NCI-H187 treated with DMSO at 0.1 percent for 48 hours (cell line): Measurements from ENCODE around the gene SLC35F3.
"Not testable (repeated sequence)": the region's sequence is repeated elsewhere in the genome, so short reads cannot be mapped to it uniquely, and the experiment has no call there.

Experiments used
- DNase-seq: peaks from one replicate; lab custom pipeline; 2025; lab: John Stamatoyannopoulos, UW

SLC35F3 gene

DNA sequence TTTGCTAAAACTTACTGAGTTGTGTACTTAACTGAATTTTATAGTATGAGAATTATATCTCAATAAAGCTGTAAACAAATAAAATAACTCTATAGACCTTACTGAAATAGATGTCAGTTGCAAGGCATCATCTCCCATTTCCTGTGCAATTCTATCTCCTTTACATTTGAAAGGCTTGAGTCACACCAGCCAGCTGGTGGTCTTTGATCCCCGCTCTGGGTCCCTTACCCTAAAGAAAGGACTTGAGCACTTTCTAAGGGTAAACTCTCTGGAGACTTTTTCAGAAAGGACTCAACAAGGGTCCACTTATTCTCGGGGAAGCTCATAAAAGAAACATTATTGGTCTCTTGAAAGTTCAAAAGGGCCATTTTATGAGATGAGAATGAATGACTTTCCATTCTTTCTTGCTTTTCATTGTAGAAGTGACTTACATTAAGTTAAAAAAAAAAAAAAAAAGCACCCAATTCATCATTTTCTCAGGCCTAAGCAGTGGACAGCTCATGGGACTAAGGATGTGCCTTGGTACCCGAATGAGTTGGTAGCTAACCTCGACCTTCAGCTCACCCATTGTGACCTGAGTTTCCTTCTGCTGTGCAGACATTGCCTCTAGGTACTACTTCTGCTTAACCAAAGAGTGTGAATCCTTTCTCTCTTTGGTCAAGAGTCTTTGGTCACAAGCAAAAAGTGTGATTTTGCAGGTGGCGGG lies 321.8 kb downstream of the SLC35F3 start:
- DNase-seq, result no peak

DNA sequence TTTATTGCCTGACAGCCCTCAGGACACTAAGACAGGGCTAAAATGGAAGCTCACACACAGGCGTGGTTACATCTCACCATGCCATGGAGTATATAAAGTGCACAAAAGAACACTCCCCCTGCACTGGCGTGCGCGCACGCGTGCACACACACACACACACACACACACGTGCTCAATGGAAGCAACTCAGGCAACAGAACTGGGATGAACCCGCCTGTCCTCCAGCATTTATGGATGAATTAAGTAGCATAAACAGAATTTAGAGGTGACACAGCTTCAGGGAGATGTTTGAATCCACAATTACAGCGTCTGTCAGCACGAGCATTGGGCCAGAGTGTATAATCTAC lies 322.3 kb downstream of the SLC35F3 start:
- DNase-seq, result no peak

DNA sequence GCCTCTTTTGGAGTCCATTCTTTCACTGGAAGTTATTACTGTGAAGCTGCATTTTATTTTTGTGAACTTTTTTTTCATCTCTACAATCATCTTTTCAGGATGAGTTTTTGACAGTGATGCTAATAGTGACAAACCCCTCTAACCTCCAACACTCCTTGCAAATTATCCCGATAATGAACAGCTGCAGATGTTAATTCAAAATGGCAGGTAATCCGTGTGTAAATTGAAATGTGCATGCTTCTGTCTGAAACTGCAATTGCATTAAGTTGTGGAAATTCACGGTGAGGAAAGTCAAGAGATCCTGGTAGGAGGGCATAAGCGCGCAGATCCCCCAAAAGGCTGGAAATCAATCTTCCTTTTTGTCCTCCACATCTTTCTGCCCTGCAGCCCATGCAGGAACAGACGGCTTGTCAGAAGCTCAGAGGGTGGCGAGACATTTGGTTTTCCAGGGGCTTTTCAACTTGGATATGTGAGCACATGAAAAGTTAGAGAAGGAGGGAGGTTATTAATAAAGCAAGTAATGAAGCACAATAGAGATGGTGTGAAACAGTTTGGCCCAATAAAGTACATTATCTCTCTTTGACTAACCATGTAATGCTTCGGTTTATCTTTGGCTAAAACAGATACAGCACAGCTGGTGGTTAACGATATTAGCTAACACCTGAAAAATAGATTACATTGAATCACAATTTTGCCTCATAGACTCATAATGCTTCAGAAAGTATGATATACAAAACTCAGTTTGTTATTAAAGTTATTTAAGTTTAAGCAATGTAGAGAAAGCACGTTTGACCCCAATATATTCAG lies 325.3 kb downstream of the SLC35F3 start:
- DNase-seq, result no peak

DNA sequence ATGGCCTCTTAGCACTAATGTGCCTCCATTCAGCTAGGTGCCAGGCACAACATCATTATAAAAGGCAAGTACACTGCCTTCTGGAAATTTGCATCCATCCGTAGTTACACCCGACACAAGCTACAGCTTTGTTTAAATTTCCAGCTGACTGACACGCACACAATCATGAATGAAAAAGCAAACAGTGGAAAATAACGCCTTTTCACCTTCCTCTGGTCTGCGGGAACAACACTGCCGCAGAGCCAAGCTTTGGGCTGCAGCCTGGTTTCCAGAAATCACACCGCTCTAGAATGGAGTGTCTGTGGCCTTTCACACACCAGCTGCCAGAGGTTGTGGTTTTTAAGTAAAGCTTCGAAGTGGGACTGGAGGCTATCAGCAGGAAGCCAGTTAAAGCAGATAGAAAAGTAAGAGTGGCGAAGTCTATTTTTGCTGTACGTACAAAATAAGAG lies 326.0 kb downstream of the SLC35F3 start:
- peak; percentile 31 for DNase-seq

DNA sequence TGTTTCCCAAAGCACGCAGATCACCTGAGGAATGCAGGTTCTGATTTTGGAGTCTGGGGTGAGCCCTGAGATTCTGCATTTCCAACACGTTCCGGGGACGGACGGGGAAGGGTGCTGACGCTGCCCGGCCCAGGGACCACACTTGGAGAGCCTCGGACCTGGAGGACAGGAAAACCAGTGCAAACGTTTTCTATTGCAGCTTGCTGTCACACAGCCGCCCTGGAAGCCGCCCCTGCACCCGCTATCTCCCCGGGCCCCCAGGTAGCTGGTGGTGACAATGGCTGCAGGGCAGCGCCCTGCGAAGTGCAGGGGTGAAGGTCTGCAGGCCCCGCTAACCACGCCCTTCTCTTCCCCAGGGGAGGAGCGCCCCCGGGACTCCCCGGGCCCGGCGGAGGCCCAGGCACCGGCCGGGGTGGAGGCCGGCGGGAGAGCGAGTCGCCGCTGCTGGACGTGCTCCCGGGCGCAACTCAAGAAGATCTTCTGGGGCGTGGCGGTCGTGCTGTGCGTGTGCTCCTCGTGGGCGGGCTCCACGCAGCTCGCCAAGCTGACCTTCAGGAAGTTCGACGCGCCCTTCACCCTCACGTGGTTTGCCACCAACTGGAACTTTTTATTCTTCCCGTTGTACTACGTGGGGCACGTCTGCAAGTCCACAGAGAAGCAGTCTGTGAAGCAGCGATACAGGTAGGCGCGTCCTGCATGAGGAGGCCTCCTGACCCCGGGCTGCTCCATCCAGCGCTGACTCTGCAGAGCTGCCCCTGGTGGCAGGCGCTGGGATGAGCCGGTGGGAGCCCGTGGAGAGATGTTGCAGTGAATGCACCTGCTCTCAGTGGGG lies 326.8 kb downstream of the SLC35F3 start:
- DNase-seq, result no peak

DNA sequence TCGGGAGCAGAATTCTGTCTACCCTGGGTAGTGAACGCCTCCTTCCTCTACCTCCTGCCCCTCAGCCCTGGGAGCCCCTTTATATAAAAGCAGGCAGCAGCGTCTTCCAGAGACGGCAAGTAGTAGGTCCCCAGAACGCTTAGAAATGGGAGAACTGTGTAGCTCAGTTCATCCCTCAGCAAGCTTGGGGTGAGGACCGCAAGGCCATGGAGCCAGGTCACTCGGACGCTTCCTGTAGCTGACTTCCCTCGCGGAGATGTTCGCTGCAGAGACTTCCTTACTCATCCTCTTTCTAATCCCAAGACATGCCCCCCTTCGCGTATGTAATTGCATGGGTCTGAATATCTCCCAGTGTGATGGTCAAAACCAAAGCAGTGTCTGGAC lies 327.4 kb downstream of the SLC35F3 start:
- no peak for DNase-seq

DNA sequence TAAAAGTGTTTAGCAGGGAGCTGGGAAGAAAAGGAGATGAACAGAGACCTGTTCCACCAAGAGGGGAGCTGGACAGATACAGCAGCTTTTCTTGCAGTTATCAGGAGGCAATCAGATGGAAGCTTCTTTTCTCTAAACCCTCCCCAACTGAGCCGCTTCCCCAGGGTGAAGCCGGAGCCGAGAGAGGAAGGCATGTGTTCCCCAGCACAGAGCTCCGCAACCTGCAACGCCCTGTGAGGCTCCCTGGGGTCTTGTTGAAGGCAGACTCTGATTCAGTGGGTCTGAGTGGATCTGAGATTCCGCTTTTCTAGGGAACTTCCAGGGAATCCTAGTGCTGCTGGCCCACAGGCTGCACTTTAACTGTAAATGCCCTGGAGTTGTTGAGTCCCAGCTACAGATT lies 329.7 kb downstream of the SLC35F3 start:
- DNase-seq, result no peak

DNA sequence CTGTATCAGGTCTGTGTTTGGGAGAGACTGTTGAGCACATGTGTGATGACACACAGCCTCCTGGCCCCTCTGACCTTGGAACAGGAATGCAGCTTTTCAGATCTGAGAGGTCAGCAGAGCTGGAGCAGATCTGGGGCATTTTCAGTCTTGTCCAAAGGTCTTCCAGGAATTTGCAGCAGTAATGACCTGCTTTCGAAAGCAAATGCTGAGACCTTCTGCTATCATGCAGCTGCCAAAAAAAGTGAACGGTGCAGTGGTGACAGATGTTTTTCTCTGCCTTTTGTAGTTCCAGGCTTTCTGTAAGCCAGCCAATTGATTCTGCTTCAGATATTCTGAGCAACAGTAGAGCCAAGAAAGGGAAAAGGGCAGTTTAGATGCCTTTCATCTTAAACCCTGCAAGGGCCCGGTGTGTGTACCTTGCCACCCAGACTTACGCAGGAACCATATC lies 331.0 kb downstream of the SLC35F3 start:
- no peak for DNase-seq

DNA sequence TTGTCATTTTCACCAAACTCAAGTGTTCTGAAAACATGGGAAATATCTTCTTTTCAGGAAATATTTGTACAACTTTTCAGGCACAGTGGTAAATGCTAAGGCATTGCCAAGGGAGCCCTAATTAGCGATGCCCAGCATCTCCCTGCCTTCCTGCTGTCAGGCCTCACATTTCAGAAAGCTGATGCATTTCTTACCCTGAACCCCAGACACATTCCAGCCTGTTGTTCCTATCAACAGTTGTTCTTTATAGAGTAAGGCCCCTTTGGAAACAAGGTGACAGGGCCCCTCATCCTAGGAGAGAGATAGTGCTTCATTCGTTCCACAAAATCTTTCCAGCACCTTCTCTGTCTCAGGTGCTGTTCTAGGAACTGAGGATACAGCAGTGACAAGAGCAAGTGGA lies 332.9 kb downstream of the SLC35F3 start:
- no peak for DNase-seq

DNA sequence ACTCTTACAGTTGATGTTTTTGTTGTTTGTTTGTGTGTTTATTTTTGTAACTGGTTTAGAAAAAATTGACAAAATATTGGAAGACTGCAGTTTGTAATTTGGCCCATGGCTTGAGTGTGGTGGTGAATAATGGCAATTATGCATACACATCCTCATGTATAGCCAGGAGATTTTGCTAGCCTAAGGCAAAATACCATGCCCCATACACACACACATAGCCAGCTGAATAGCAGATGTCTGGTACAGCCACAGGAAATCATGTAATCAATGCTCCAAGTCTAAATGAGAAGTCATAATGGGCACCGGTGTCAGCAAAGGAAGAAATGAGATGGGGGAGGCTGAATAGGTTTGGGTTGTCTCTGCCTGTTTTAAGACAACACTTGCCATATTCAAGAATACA lies 333.6 kb downstream of the SLC35F3 start:
- DNase-seq, result no peak

DNA sequence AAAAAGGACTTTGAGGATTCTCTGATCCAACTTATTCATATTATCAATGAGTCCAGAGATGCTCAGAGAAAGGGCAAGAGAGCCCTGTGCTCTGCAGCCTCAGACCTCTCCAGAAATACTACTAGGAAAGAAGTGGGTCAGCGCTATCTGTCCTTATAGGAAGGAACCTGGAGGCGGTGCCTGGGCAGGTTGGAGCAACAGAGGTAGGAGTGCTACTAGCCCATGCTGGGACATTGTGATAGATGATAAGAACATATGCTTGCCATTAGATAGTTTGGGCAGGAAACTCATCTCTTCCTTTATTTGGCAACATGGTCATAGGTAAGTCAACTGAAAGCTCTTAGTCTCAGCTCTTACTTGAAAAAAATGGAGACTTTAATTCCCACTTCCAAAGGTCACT lies 335.0 kb downstream of the SLC35F3 start:
- no peak for DNase-seq

DNA sequence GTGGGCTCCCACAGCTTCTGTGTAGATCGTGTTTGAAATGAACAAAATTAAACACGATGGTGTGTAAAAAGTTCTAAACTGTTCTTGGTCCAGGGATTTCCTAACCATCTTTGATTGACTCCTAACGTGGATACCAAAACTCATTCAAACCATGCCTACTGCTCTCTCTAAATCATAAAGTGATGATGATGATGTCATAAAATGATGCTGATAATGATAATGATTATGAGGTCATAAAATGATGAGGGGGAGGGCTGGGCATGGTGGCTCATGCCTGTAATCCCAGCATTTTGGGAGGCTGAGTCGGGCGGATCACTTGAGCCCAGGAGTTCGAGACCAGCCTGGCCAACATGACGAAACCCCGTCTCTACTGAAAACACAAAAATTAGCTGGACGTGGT lies 335.5 kb downstream of the SLC35F3 start:
- no peak for DNase-seq

DNA sequence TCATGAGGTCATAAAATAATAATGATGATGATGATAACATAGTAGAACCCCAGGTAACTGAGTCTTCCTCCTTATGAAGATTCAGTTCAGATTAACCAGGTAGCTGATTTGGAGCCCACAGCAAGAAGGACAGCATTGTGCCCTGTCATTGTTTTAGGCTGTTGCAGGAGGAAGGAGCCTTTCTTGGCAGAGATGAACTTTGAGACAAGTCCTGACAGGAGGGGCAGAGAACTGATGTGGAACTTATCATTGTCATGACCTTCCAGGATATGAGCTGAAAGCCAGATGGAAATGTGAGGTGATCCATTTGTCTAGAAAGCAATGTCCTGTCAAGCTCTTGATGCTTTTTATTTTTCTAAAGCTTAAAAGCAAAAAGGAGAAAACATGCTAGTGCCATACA lies 336.2 kb downstream of the SLC35F3 start:
- DNase-seq, result no peak

DNA sequence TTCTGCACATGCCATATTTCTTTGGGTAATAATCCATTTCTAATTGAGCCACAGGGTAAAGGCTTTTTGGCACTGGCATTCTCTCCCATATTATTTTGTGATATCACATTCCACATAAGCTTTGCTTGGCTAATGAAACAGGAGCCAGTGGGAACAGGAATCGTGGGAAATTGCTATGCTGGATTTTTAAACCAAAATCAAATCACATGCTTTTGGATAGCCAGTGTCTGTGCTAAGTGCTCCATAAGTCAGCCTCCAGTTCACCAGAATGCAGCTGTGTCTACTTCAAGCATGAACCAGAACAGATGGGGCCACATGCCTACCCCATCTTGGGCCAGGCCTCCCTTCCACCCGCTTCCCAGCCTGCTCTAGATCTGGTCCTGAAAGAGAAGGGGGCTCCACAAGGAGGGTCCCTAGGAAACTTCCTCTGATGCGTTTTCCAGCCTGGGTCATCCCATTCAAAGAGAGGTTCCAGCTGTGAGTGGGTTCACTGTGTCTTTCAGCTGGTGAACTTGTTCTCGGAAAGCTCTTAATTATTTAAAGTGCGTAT lies 337.5 kb downstream of the SLC35F3 start:
- DNase-seq, result no peak

DNA sequence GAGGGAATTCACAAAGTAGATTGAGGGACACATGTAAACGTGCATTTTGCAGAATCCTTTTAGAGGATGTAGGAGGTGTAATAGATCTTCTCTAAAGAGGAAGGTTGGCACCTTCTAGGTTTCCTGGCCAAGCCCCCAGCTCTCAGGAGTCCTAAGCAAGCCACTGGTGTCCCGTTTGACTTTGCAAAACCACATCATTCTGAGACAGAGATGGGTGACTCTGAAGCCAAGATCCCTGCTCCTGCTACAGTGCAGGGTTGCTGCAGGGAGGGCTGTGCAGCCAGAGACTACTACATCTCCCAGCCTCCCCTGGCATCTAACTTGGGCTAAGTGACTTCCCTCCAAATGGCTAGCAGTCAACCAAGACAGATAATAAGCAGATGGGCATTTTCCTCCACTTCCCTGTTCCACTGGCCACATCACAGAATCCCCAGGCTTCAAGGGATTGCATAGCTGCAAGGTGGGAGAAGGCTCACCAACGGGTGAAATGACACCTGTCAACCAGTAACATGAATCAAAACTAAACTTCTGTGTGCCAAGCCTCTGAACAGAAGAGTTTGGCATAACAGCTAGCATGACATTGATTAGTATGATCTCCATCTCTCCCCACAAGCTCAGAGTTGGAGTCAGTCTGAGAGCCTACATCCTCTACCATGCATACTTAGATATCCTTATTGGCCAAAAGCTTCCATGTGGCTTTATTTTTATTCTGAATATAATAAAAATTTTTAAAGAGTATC lies 339.2 kb downstream of the SLC35F3 start:
- no peak for DNase-seq

DNA sequence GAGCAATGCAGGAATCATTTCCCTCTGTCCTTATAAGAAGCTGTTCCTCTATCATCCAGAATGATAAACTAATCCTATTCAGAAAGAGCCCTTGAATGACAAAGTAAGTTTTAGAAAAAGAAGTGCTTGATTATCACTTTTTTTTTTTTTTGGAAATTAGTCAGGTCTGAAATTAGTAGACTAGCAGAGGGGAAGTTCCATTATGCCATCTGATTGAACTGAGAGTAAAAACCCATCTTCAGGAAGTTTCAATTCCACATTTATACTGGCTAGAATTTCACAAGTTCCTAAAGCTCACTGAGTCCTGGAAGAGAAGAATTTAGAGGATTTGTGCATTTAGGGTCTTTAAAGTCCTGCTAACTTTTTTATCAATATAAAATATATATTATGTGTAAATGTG lies 340.0 kb downstream of the SLC35F3 start:
- DNase-seq, result no peak

DNA sequence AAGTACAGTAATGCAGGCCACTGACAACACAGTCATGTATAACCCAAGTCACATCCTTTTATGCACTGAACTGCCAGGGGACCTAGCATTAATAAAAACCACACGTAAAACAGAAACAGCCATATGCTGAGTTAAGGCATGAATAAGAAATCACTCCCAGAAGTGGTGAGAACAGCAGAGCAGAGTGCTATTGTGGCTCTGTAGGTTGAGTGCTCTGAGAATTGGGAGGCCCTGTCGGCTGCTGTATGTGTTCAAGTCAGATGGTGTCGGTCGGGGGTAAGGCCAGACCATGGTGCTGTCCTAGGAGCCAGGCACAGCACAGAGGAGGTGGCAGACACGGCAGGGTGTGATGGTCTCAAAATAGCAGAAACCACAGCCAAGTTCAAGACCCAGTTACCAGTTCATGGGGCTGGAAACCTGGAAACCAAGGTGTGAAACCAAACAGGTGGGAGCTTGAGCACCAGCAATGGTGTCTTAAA lies 342.2 kb downstream of the SLC35F3 start:
- DNase-seq, result no peak

DNA sequence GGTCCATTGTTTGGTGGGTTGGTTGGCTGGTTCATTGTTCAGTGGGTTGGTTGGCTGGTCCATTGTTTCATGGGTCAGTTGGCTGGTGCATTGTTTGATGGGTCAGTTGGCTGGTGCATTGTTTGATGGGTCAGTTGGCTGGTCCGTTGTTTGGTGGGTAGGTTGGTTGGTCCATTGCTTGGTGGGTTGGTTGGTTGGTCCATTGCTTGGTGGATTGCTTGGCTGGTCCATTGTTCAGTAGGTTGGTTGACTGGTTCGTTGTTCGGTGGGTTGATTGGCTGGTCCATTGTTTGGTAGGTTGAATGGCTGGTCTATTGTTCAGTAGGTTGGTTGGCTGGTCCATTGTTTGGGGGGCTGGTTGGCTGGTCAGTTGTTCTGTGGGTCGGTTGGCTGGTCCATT lies 343.3 kb downstream of the SLC35F3 start:
- DNase-seq, result not testable (repeated sequence)

DNA sequence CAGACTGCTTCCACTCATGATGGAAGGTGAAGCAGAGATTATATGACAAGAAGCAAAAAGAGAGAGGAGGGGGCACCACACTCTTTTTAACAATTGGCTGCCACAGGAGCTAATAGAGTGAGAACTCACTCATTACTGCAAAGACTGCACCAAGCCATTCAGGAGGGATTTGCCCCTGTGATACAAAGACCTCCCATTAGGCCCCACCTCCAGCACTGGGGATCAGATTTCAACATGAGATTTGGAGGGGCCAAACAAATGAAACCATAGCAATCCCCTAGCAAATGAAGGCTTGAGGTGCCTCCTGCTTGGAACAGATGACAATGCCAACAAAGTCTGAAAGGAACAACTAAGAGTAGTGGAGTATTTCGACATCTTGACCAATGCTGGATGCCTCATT lies 346.3 kb downstream of the SLC35F3 start:
- DNase-seq, result no peak

DNA sequence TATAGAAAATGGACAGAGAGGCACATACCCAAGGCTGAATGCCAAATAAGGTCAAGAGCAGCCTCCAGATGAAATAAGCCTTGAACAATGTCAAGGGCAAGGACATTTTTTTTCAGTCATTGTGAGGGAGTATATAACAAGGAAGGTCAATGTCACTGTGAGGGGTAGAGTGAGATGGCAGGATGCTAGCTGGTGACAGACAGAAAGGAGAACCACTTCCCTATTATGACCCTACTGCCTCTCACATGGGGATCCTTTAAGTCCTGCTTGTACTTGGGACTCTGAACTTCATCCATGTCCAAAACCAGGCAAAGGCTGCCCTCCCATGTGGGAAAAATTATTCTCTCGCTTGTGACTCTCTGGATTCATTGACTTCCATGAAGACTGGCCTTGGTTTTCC lies 349.3 kb downstream of the SLC35F3 start:
- no peak for DNase-seq

DNA sequence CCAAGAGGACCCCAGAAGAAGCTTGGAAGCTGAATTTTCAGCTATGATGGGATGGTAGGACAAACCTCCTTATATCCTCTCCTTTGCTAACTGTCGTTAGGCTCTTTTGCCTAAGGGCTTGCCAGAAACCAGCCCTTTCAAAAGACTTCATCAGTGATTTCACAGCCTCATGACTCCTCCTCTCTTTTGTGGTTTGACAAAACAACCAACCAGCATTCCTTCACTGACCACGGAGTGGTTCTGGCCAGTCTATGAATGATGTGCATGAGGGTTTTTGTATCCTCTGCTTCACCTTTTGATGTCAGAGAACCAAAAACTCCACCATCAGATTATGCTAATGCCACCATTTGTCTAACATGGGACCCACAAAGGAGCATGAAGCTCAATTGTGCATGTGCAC lies 351.9 kb downstream of the SLC35F3 start:
- DNase-seq, result no peak

DNA sequence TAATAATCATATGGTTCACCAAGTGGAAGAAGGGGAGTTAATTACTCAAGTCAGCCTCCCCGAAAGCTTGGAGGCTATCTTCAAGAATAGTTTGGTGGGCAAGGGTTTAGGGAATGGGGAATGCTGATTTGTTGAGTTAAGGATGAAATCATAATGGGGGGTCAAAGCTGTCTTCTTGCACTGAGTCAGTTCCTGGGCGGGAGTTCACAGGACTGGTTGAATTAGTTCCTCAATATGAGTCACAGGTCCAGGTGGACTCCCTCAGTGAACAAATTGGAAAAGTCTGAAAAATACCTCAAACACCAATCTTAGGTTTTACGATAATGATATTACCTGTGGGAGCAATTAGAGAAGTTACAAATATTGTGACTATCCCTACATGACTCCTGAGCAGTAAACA lies 353.6 kb downstream of the SLC35F3 start:
- no peak for DNase-seq
